Mononuclear cell (primary cell): Measurements from ENCODE around the gene PRR12. TPM values are rescaled to one million over a fixed set of nuclear protein-coding genes. Genes with fewer than 3 reads are reported as not detected.

Experiments used
- H3K27me3 ChIP-seq: 2 replicates; pipeline ENCODE4 v1.6.0; 2011; ENCODE audit warnings: low read length, control low read depth; ENCODE audit not compliant: insufficient read depth
- H3K4me1 ChIP-seq: 2 replicates; pipeline ENCODE4 v1.5.1; 2011; ENCODE audit warnings: mild to moderate bottlenecking, low read length, control low read depth; ENCODE audit not compliant: insufficient read depth
- H3K4me3 ChIP-seq: 2 replicates; pipeline ENCODE4 v1.5.1; 2011; ENCODE audit warnings: mild to moderate bottlenecking, low read length, moderate library complexity
- H3K9me3 ChIP-seq: 2 replicates; pipeline ENCODE4 v1.5.1; 2011; ENCODE audit warnings: low read depth, mild to moderate bottlenecking, control low read depth, low read length
- total RNA-seq: library from RNA; depleted of rRNA; stranded (reverse); fragments of >200 nt; gene quantifications from one replicate; pipeline ENCODE4 v1.2.3, GENCODE V29; 2012

The PRR12 gene, protein sequence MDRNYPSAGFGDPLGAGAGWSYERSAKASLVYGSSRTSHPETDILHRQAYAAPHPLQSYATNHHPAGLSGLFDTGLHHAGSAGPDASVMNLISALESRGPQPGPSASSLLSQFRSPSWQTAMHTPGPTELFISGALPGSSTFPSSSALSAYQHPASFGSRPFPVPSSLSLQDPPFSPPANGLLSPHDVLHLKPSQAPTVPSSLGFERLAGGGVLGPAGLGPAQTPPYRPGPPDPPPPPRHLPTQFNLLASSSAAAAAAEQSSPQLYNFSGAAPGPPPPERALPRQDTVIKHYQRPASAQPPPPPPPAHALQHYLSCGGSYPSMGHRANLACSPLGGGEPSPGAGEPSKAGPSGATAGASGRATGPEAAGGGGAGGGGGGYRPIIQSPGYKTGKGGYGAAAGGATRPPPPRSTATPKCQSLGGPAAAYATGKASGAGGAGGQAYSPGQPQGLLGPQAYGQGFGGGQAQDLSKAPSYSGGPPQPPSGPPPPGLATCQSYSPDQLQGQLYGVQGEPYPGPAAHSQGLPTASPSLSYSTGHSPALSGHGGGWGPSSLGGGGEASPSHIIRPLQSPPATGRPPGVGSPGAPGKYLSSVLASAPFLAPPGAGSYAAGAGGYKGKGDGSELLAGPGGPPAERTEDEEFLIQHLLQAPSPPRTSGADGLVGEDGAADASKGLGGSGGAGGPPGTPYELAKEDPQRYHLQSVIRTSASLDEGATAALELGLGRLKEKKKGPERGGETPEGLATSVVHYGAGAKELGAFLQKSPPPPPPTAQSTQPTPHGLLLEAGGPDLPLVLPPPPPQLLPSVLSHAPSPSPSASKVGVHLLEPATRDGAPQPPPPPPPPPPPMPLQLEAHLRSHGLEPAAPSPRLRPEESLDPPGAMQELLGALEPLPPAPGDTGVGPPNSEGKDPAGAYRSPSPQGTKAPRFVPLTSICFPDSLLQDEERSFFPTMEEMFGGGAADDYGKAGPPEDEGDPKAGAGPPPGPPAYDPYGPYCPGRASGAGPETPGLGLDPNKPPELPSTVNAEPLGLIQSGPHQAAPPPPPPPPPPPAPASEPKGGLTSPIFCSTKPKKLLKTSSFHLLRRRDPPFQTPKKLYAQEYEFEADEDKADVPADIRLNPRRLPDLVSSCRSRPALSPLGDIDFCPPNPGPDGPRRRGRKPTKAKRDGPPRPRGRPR (N-terminal part only)
- total RNA-seq, result 6.4 TPM

DNA sequence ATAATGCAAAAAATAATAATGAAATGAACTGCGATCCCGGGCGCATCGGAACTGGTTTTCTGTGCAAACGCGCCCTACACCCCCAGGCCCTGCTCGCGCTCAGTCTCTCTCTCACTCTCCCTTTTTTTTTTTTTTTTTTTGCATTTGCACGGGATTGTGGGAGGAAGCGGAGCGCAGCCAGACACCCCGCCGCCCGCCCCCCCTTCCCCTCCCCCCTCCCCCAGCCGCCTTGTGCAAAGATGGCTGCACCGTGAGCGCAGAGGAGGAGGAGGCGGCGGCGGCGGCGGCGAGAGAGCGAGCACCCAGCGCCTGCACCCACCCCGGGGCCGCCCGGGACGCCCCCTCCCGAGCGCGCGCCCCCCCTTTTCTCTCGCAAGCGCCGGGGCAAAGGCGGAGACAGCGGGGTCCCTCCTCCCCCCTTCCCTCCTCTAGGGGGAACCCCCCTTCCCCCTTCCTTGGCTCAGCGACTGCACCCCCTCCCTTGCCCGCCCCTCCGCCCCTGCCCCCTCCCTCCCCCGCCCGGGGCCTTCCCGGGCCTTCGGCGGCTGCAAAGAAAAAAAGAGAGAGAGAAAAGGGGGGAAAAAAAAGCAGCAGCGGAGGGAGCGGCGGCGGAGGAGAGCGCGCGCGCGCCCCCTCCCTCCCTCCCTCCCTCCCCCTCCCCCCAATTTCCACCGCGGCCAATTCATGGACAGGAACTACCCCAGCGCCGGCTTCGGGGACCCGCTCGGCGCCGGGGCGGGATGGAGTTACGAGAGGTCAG, at the start of gene PRR12:
Gene PRR12 (plus strand): TSS at position 212 of the 760 bp plus-strand sequence. CDS start 473 bp downstream, at position 685.
- H3K4me1 ChIP-seq, result peaks cover 20% of the 10 kb centered on the region
- peak within 1 kb of the TSS; percentile 84 for H3K4me3 ChIP-seq

DNA sequence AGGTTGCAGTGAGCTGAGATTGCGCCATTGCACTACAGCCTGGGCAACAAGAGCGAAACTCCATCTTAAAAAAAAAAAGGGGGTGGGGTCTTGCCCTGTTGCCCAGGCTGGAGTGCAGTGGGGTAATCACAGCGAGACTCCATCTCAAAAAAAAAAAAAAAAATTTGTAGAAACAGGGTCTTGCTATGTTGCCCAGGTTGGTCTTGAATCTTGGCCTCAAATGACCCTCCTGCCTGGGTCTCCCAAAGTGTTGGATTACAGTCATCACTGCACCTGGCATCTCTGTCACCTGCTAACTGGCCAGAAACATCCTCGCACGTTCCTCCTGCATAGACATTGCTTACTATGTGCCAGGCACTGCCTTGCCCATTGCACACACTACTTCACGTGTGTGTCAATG, 49.1 kb upstream of the PRR12 start:
- Histone ChIP-seq H3K4me1 (peaks cover 16% of the 10 kb centered on the region), H3K9me3 (no peaks in the 10 kb centered on the region), H3K4me3 (no peak overlapping the region), H3K27me3 (no peaks in the 10 kb centered on the region)

More for the DNA sequence above, at the start of gene PRR12:
- Histone ChIP-seq H3K9me3 (no peaks in the 10 kb centered on the region), H3K27me3 (no peaks in the 10 kb centered on the region)

DNA sequence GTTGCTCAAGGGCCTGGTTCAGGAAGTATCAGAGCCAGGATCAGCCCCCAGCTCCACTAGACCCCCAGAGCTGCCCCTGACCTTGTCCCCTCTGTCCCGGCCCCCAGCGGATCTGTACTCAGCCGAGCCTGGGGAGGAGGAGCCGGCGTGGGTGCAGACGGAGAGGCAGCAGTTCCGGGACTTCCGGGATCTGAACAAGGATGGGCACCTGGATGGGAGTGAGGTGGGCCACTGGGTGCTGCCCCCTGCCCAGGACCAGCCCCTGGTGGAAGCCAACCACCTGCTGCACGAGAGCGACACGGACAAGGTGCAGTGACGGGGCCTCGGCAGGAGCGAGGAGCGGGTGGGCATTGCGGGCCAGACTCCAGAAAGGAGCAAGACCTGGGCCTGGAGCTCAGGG, 48.5 kb upstream of the PRR12 start:
- Histone ChIP-seq H3K4me3 (no peak overlapping the region), H3K27me3 (no peaks in the 10 kb centered on the region), H3K9me3 (no peaks in the 10 kb centered on the region), H3K4me1 (peaks cover 16% of the 10 kb centered on the region)

DNA sequence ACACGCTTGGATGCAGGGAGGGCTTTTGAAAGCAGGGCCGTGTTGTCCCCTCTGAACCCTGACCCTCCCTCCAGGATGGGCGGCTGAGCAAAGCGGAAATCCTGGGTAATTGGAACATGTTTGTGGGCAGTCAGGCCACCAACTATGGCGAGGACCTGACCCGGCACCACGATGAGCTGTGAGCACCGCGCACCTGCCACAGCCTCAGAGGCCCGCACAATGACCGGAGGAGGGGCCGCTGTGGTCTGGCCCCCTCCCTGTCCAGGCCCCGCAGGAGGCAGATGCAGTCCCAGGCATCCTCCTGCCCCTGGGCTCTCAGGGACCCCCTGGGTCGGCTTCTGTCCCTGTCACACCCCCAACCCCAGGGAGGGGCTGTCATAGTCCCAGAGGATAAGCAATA, 48.0 kb upstream of the PRR12 start:
- Histone ChIP-seq H3K4me1 (peaks cover 11% of the 10 kb centered on the region), H3K4me3 (no peak overlapping the region), H3K27me3 (no peaks in the 10 kb centered on the region), H3K9me3 (no peaks in the 10 kb centered on the region)

DNA sequence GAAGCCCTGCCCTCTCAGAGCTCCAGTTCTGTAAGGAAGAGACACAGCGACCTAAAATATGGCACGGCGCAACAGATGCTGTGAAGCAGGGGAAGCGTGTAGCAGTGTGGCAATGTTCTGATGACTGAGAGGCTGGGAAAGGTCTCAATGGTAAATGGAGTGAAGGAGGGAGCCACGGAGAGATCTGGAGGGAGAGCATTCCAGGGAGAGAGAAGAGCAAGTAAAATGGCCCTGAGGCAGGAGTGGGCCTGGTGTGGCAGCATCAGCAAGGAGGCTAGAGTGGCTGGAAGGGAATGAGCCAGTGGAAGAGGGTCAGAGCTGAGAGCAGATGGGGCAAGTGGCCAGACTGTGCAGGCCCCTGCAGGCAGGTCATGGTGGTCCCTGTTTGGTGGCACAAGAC, 46.8 kb upstream of the PRR12 start:
- Histone ChIP-seq H3K4me1 (peaks cover 20% of the 10 kb centered on the region), H3K9me3 (no peaks in the 10 kb centered on the region), H3K4me3 (no peak overlapping the region), H3K27me3 (no peaks in the 10 kb centered on the region)

DNA sequence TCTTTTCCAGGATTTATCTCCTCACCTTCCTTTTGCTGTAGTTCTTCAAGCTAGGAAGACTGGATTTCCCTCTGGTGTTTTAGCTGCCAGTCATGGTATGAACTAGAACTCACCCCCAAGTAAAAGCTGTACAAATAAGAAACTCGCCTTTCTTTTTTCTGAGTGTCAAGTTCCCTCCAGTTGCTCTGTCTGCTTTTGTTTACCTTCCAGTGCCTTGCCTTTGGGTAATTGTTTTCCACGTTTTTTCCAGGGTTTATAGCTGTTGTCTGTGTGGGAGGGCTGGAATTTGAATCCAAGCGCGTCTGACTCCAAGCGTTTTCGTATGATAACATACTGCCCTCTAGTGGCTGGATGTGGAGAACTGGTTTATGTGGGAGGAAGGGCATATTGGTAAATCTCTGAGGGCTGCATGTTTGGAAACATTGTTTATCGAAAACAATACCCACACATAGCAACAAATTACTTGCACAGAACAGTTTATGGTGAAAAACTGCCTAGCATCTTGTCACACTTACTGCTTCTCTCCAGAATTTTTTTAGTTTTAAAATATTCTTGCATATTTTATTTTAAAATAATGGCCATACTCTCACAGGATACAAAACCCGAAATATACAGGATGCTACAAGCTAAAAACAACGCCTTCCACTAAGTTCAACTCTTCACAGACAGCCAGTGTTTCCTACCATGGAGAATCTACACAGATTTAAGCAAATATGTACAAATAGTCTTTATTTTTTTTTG, 44.0 kb upstream of the PRR12 start:
- no peaks in the 10 kb centered on the region for H3K27me3 ChIP-seq
- H3K9me3 ChIP-seq, result no peaks in the 10 kb centered on the region
- no peak overlapping the region for H3K4me3 ChIP-seq
- peaks cover 38% of the 10 kb centered on the region for H3K4me1 ChIP-seq

DNA sequence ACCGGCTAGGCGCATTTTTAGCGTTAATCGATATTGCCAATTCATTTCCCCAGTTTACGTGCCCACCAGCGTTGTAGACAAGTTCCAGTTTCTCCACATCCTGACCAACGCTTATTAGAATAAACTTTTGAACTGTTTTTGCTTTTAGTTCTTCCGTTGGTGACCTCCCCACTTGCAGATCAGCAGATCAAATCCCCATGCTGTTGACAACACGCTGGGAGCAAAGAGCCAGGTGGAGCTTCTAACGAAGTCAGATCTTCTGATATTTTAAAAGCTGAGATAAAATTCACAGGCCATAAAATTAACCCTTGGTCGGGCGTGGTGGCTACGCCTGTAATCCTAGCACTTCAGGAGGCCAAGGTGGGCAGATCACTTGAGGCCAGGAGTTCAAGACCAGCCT, 41.9 kb upstream of the PRR12 start:
- H3K4me3 ChIP-seq, result no peak overlapping the region

DNA sequence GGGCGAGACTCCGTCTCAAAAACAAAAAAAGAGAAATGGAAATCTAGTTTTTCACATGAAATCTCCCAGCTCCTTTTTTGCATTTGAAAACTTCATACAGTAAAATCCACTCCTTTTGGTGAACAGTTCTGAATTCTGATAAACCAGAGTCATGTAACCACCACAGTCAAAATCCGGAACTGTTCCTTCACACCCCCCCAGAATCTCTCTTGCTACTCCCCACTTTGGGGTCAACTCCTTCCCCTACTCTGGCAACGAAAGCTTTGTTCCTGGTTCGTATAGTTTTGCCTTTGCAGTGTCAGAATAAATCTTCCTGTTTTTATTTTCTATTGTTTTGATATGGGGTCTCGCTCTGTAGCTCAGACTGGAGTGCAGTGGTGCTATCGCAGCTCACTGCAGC, 39.5 kb upstream of the PRR12 start:
- Histone ChIP-seq H3K27me3 (no peaks in the 10 kb centered on the region), H3K4me3 (no peak overlapping the region), H3K9me3 (no peaks in the 10 kb centered on the region), H3K4me1 (peaks cover 76% of the 10 kb centered on the region)

More for the DNA sequence above, 41.9 kb upstream of the PRR12 start:
- Histone ChIP-seq H3K27me3 (no peaks in the 10 kb centered on the region), H3K9me3 (no peaks in the 10 kb centered on the region), H3K4me1 (peaks cover 57% of the 10 kb centered on the region)

DNA sequence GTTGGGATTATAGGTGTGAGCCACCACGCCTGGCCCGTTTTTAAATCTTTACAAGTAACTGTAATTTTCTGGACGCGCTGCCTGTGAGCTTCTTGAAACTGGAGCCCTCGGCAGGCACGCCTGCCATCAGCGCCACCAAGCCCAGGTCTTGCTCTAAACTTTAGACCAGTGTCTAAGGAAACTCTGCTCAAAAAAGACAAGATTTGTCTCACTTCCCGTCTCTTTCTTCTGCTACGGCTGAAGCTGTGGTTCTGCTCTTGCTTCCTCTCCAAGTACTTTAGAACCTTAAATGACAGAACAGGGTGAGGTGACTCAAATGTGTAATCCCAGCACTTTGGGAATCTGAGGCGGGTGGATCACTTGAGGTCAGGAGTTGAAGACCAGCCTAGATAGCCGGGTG, 38.2 kb upstream of the PRR12 start:
- Histone ChIP-seq H3K27me3 (no peaks in the 10 kb centered on the region), H3K4me3 (no peak overlapping the region), H3K9me3 (no peaks in the 10 kb centered on the region), H3K4me1 (peaks cover 76% of the 10 kb centered on the region)

DNA sequence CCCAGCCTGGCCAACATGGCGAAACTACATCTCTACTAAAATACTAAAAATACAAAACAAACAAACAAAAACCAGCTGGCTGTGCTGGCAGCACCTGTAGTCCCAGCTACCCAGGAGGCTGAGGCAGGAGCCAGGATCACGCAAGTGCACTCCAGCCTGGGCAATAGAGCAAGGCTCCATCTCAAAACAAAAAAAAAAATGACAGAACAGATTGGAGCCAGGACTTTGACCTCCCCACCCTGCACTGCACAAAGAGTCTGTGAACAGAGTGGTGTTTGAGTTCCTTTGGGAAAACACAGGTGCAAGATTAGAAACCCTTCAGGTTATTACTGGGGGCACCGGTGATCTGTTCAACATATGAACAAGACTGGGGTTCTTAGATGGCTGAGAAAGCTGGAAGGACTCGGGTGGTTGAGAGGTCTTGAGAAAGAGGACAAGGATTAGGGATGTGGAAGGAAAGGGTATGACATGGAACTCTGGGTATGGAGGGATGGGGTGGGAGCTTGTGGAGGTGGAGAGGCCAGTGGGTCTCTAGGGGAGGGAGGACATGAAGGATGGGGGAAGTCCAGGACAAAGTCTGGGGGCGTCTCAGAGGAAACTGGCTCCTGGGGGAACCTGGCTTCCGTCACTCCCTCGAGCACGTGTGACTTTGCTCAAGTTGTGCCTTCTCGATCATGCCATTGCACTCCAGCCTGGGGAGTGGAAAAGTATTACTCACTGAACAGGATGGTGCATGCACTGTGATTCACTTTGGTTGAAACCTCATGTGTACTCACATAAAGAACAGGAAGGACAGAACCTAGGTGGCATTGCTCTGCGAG, 37.3 kb upstream of the PRR12 start:
- no peaks in the 10 kb centered on the region for H3K9me3 ChIP-seq
- peaks cover 75% of the 10 kb centered on the region for H3K4me1 ChIP-seq
- H3K27me3 ChIP-seq, result no peaks in the 10 kb centered on the region
- no peak overlapping the region for H3K4me3 ChIP-seq

DNA sequence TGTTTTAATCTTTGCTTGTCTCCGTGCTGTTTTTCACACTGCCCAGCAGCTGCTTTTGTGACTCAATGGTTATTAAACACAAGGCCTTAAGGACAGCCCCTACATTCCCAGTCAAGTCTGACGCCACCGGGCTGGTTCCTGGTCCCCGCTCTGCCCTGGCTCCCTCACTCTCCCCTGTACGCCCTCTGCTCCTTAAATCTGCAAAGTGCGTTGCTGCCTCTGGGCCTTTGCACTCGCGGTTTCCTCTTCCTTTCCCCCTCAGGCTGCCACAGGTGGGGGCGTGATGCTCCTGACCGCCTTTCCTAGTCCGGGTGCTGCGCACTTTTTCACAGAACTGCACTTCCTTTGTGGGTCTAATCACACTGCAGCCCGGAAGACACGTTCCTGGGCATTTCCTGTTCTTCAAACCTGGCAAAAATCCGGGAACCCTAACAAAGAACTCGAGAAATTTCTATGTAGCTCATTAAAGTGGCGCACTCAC, 36.2 kb upstream of the PRR12 start:
- Histone ChIP-seq H3K4me1 (peaks cover 69% of the 10 kb centered on the region), H3K27me3 (no peaks in the 10 kb centered on the region), H3K4me3 (no peak overlapping the region), H3K9me3 (no peaks in the 10 kb centered on the region)

DNA sequence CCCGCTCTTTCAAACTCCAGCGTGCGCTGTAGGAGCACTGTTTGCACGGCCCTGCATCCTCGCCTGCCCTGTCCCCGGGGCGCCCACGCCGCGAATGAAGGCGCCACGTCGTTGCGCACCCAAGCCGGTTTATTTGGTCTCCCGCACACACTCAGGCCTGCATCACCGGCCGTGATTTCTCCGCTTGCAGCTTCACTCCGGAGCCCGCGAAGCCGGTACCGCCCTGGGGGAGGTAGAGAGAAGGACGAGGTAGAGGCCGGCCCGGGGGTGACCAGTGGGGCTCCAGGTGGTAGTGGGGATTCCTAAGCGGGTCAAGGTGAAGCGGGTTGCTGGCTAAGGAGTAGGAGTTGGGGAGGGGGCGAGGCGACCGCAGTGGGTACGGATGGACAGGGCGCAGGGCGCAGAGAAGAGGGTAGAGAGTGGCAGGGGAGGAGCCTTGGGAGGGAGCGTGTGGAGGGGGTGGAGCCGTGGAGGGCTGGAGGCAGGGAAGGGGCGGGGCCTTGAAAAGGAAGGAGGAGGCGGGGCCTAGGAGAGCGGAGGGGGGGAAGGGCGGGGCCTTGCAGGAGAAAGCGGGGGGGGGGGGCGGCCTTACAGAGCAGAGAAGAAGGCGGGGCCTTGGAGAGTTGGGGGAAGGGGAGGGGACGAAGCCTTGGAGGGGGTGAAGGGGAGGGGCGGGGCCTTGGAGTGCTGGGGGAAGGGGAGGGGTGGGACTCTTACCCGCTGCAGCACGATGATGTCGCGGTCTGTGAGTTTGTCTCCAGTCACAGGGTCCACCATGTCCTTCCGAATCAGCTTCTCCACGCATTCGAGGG, 35.2 kb upstream of the PRR12 start:
- peaks cover 71% of the 10 kb centered on the region for H3K4me1 ChIP-seq
- H3K27me3 ChIP-seq, result no peaks in the 10 kb centered on the region
- H3K9me3 ChIP-seq, result no peaks in the 10 kb centered on the region
- no peak overlapping the region for H3K4me3 ChIP-seq
